Heart left ventricle (tissue), 13 donors: ENCODE results near the gene FNBP1.

Source experiments
- POLR2A ChIP-seq, 2 donors: fragments of 450-650 bp; IDR thresholded peaks; one replicate each; pipeline ENCODE4 v1.6.1; 2017; ENCODE audit warnings: antibody characterized with exemption in 2 of 2, mild to moderate bottlenecking in 2 of 2, moderate library complexity in 2 of 2
- TF ChIP-seq, protein P1 (sequence below), 12 donors: fragments of 200-600 bp; sonication (generic) in 4 of 12; IDR thresholded peaks; one replicate each; pipeline versions ENCODE4 v1.5.0 to v1.8.0; 2018 to 2022; ENCODE audit warnings: antibody characterized with exemption in 12 of 12, mild to moderate bottlenecking in 5 of 12
- donor health status: ischemic (EF 13 %, LVEDD 7.1; RV severe dilation, severe dysfunction).
- donor health status: DM: no; HTN: yes; CAD: no.
- donor health status: DM: no; HTN: no; CAD: no.
- donor health status: ischemic (EF 25% LVEDD 6.9; RV normal size, moderate dysfunction).
- donor health status: ischemic (EF 25% LVEDD 5.7; RV mildly dilated, moderate dysfunction).
- donor health status: ischemic (EF 35%, LVEDD 5.7; RV mildly dilated, moderate dysfunction).
- donor health status: nonischemic (EF 11% LVEDD 7.7; RV severe dilation, severe dysfunction).
- donor health status: DM: yes; HTN: yes; CAD: no.
- donor health status: PGD.
- donor health status: ischemic (EF 29% LVEDD 5.4; RV normal size, mild dysfunction).
- donor health status: nonischemic (EF 23%, LVEDD 6.1; RV moderate dilation, normal function).

DNA sequence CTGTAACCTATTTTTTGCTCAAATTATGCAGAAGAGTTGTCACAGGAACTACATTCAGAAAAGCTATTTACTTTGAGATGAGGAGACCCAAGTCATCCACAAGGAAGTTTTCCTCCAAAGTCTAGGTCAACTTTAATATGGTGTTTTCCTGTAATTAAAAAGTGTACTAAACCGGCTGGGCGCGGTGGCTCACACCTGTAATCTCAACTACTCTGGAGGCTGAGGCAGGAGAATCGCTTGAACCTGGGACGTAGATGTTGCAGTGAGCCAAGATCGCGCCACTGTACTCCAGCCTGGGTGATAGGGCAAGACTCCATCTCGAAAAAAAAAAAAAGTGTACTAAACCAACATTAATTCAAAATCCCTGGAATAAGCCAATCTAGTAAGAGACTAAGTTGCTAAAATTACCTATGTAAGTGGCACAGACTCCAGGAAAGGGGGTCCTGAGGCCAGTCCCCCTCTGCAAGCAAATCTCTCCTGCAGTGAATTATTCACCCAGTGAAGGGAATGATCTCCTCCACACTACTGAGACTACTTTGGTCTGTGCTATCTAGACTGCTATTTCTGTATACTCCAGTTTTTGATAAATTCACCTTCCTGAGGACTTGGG lies 38.9 kb downstream of the FNBP1 start:
- TF ChIP-seq, protein P1, sequence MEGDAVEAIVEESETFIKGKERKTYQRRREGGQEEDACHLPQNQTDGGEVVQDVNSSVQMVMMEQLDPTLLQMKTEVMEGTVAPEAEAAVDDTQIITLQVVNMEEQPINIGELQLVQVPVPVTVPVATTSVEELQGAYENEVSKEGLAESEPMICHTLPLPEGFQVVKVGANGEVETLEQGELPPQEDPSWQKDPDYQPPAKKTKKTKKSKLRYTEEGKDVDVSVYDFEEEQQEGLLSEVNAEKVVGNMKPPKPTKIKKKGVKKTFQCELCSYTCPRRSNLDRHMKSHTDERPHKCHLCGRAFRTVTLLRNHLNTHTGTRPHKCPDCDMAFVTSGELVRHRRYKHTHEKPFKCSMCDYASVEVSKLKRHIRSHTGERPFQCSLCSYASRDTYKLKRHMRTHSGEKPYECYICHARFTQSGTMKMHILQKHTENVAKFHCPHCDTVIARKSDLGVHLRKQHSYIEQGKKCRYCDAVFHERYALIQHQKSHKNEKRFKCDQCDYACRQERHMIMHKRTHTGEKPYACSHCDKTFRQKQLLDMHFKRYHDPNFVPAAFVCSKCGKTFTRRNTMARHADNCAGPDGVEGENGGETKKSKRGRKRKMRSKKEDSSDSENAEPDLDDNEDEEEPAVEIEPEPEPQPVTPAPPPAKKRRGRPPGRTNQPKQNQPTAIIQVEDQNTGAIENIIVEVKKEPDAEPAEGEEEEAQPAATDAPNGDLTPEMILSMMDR (IDR thresholded peaks at IDR 0.05): no peak
- TF ChIP-seq POLR2A (IDR thresholded peaks at IDR 0.05): no peak
